A549 (cell line): ENCODE measurements around the gene CORO2B. TPM values are rescaled to one million over a fixed set of nuclear protein-coding genes. Genes with fewer than 3 reads are reported as not detected.

Experiments
- ATAC-seq, 2 experiments: fragments of 200-7000 bp in 1 of 2; fragments of >200 bp in 1 of 2; cut with Nextera tagmentation in 1 of 2; cut with Tn5 transposase in 1 of 2; 3 replicates each; pipeline versions ENCODE4 v1.8.0 to v1.9.1; 2018 to 2020; ENCODE audit warnings: mild to moderate bottlenecking in 1 of 2, moderate library complexity in 1 of 2
- CTCF ChIA-PET: fragments of 300-600 bp; sonication (Branson Sonifier 250); formaldehyde crosslinking; extraction: SDS; loops from one replicate; lab custom pipeline; 2021; ENCODE audit warnings: antibody characterized with exemption, inconsistent platforms; lab: Yijun Ruan, JAX
- POLR2A ChIA-PET: fragments of 350-600 bp; formaldehyde crosslinking; extraction: SDS; loops from one replicate; lab custom pipeline; 2021; ENCODE audit warnings: antibody characterized with exemption, inconsistent platforms; lab: Yijun Ruan, JAX
- DNase-seq, 2 experiments: peaks; one replicate each; pipeline versions ENCODE4 v3.0.0 to v3.0.0-alpha.2; 2011 to 2016; ENCODE audit warnings: low read depth in 1 of 2, low spot score in 1 of 2
- FAIRE-seq: peaks from 2 replicates; lab custom pipeline; 2011; peaks lifted over from hg19 to GRCh38; lab: Jason Lieb, UNC
- H3K27ac ChIP-seq, 2 experiments: fragments of >200 bp; sonication (Bioruptor Twin); formaldehyde crosslinking; 3 replicates each; pipeline ENCODE4 v1.5.1; 2016 to 2017
- H3K4me1 ChIP-seq: fragments of >200 bp; sonication (Bioruptor Twin); formaldehyde crosslinking; 3 replicates; pipeline ENCODE4 v1.6.1; 2016
- H3K4me2 ChIP-seq: fragments of >200 bp; sonication (Bioruptor Twin); formaldehyde crosslinking; 3 replicates; pipeline ENCODE4 v1.6.1; 2016
- H3K4me3 ChIP-seq: fragments of >200 bp; sonication (Bioruptor Twin); formaldehyde crosslinking; 3 replicates; pipeline ENCODE4 v1.5.1; 2016
- H3K9me3 ChIP-seq: fragments of >200 bp; sonication (Bioruptor Twin); formaldehyde crosslinking; 3 replicates; pipeline ENCODE4 v1.6.1; 2016
- CEBPB ChIP-seq, 2 experiments: fragments of >200 bp in 1 of 2; sonication (Bioruptor Twin) in 1 of 2; formaldehyde crosslinking in 1 of 2; IDR thresholded peaks; 2 replicates each; pipeline ENCODE4 v1.6.1; 2012 to 2016
- CHD2 ChIP-seq: fragments of 150-350 bp; IDR thresholded peaks from 2 replicates; pipeline ENCODE4 v1.6.1; 2014; ENCODE audit warnings: low read length; ENCODE audit not compliant: partially characterized antibody
- EHMT2 ChIP-seq: fragments of 200-600 bp; sonication (generic); IDR thresholded peaks from 2 replicates; pipeline ENCODE4 v1.6.1; 2016; ENCODE audit warnings: antibody characterized with exemption, low read depth, mild to moderate bottlenecking, moderate library complexity
- EP300 ChIP-seq, 2 experiments: fragments of >200 bp; sonication (Bioruptor Twin); formaldehyde crosslinking; IDR thresholded peaks; 2 replicates in 1 of 2; 3 replicates in 1 of 2; pipeline ENCODE4 v1.6.1; 2016 to 2017
- FOSB ChIP-seq: fragments of 250-450 bp; sonication (Bioruptor Pico); IDR thresholded peaks from 2 replicates; pipeline ENCODE4 v1.5.0; 2020; ENCODE audit warnings: mild to moderate bottlenecking, moderate library complexity
- FOSL2 ChIP-seq, 2 experiments: fragments of 450-650 bp in 1 of 2; fragments of >200 bp in 1 of 2; sonication (Bioruptor Twin) in 1 of 2; formaldehyde crosslinking; IDR thresholded peaks; 2 replicates each; pipeline versions ENCODE4 v1.5.0 to v1.6.1; 2016 to 2020; ENCODE audit warnings: mild to moderate bottlenecking in 1 of 2, moderate library complexity in 1 of 2
- KDM5A ChIP-seq: fragments of 200-600 bp; sonication (generic); IDR thresholded peaks from 2 replicates; pipeline ENCODE4 v1.6.1; 2016; ENCODE audit warnings: antibody characterized with exemption, mild to moderate bottlenecking
- MAFK ChIP-seq: fragments of 450-650 bp; IDR thresholded peaks from 2 replicates; pipeline ENCODE4 v1.6.1; 2014; ENCODE audit not compliant: partially characterized antibody
- MAZ ChIP-seq: fragments of 150-350 bp; IDR thresholded peaks from 2 replicates; pipeline ENCODE4 v1.6.1; 2014; ENCODE audit warnings: antibody characterized with exemption, low read depth, low read length, borderline replicate concordance
- MYC ChIP-seq: IDR thresholded peaks from 2 replicates; pipeline ENCODE4 v1.6.1; 2012; ENCODE audit warnings: mild to moderate bottlenecking, inconsistent platforms, low read length, improper control_type of control experiment, borderline replicate concordance
- NPAS2 ChIP-seq: fragments of 250-450 bp; sonication (Bioruptor Pico); IDR thresholded peaks from 2 replicates; pipeline ENCODE4 v1.8.0; 2022; ENCODE audit warnings: mild to moderate bottlenecking, moderate library complexity, borderline replicate concordance
- NR3C1 ChIP-seq: fragments of >200 bp; sonication (Bioruptor Twin); formaldehyde crosslinking; IDR thresholded peaks from 3 replicates; pipeline ENCODE4 v1.6.1; 2017
- POLR2A ChIP-seq: IDR thresholded peaks from 2 replicates; pipeline ENCODE4 v1.6.1; 2012; ENCODE audit warnings: mild to moderate bottlenecking, low read length
- RNF2 ChIP-seq: fragments of 200-600 bp; sonication (generic); IDR thresholded peaks from 2 replicates; pipeline ENCODE4 v1.6.1; 2016; ENCODE audit warnings: low read depth, mild to moderate bottlenecking, antibody characterized with exemption, moderate library complexity, borderline replicate concordance
- SMC3 ChIP-seq: fragments of >200 bp; sonication (Bioruptor Twin); formaldehyde crosslinking; IDR thresholded peaks from 3 replicates; pipeline ENCODE4 v1.6.1; 2018; ENCODE audit warnings: inconsistent platforms
- TFCP2L1 ChIP-seq: fragments of 250-450 bp; sonication (Bioruptor Pico); IDR thresholded peaks from 2 replicates; pipeline ENCODE4 v1.5.0; 2021; ENCODE audit warnings: mild to moderate bottlenecking
- ZNF302 ChIP-seq: fragments of 250-450 bp; sonication (Bioruptor Pico); IDR thresholded peaks from 2 replicates; pipeline ENCODE4 v1.9.0; 2021; ENCODE audit warnings: inconsistent platforms, mild to moderate bottlenecking, moderate library complexity
- WGBS: methylation state at CpG from one replicate; pipeline ENCODE4 v1.1.6; 2017; ENCODE audit errors: missing lambda C conversion rate; 5-methylcytosine and 5-hydroxymethylcytosine counted together
- polyA plus RNA-seq, 4 experiments: library from polyadenylated mRNA; depleted of rRNA in 3 of 4; stranded (reverse); fragments of >200 nt; fragmentation: RNase III in 1 of 4; extraction: RNeasy Plus Mini Kit Qiagen cat#74134 plus additional on column Dnase treatment in 1 of 4; gene quantifications; 2 replicates in 3 of 4; 3 replicates in 1 of 4; pipeline ENCODE4 v1.2.3, GENCODE V29; 2011 to 2017
- TF ChIP-seq, protein P1 (sequence below): fragments of 250-450 bp; sonication (Bioruptor Pico); IDR thresholded peaks from 2 replicates; pipeline ENCODE4 v1.5.0; 2020; ENCODE audit warnings: low read depth, mild to moderate bottlenecking, moderate library complexity
- TF ChIP-seq, protein P2 (sequence below): fragments of 250-450 bp; sonication (Bioruptor Pico); IDR thresholded peaks from 2 replicates; pipeline ENCODE4 v1.5.0; 2021; ENCODE audit warnings: mild to moderate bottlenecking, moderate library complexity, borderline replicate concordance
- TF ChIP-seq, protein P3 (sequence below): fragments of >200 bp; sonication (Bioruptor Twin); formaldehyde crosslinking; IDR thresholded peaks from 3 replicates; pipeline ENCODE4 v1.5.1; 2016
- TF ChIP-seq, protein P4 (sequence below): fragments of >200 bp; sonication (Bioruptor Twin); formaldehyde crosslinking; IDR thresholded peaks from 2 replicates; pipeline ENCODE4 v1.6.1; 2016

Gene CORO2B
- polyA plus RNA-seq, 2 of the 4 experiments (the other 2 are of a cell fraction), result 2.0 to 2.3 TPM

DNA sequence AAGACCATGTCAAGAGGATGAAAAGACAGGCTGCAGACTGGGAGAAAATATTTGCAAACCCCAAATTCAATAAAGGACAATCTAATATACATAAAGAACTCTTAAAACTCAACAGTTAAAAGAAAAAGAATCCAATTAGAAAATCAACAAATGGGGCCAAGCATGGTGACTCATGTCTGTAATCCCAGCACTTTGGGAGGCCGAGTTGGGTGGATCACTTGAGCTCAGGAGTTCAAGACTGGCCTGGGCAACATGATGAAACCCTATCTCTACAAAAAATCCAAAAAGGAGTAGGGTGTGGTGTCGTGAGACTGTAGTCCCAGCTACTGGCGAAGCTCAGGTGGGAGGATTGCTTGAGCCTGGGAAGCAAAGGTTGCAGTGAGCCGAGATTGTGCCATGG, 184.3 kb downstream of the CORO2B start:
- H3K4me3 ChIP-seq, result no peak overlapping the region
- FAIRE-seq (no peak), DNase-seq (no peak), ATAC-seq (no peak)
- CTCF ChIA-PET, result interaction anchor here (0.6 to 3.1 kb wide), 5 partner anchors 13 to 112 kb away, joined by 3 to 15 read pairs (median 3); no protein-coding TSS in a partner anchor
- TF ChIP-seq, protein P1, sequence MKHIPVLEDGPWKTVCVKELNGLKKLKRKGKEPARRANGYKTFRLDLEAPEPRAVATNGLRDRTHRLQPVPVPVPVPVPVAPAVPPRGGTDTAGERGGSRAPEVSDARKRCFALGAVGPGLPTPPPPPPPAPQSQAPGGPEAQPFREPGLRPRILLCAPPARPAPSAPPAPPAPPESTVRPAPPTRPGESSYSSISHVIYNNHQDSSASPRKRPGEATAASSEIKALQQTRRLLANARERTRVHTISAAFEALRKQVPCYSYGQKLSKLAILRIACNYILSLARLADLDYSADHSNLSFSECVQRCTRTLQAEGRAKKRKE (CRISPR knock-in tag), result no peak
- TF ChIP-seq SMC3 (no peak), MAFK (no peak), RNF2 (no peak)
- no peak overlapping the region for H3K4me2 ChIP-seq
- POLR2A ChIA-PET, result no interaction called here
- WGBS, result 68% methylated on average over 4 of the region's 4 CpGs
- H3K27ac ChIP-seq, result no peak overlapping the region
- H3K4me1 ChIP-seq, result peaks cover 2% of the 10 kb centered on the region
- H3K9me3 ChIP-seq, result no peaks in the 10 kb centered on the region

DNA sequence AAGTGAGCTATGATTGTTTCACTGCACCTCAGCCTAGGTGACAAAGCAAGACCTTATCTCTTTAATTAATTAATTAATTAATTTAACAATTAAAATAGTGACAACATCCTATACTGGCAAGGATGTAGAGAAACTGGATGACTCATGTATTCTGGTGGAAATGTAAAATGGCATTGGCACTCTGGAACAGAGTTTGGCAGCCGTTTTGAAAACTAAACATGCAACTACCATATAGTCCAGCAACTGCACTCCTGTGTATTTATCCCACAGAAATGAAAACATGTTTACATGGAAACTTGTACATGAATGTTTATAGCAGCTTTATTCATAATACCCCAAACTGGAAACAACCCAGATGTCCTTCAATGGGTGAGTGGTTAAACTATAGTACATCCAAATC, 185.3 kb downstream of the CORO2B start:
- H3K27ac ChIP-seq, result no peak overlapping the region
- H3K9me3 ChIP-seq, result no peaks in the 10 kb centered on the region
- no peak for ATAC-seq
- 25% methylated on average over 1 of the region's 1 CpG for WGBS
- no peak for FAIRE-seq
- H3K4me2 ChIP-seq, result no peak overlapping the region
- ChIA-PET POLR2A (no interaction called here), CTCF (interaction anchor here (0.6 to 3.1 kb wide), 6 partner anchors 16 to 511 kb away, joined by 3 to 15 read pairs (median 3); no protein-coding TSS in a partner anchor)
- no peak for DNase-seq
- no peak overlapping the region for H3K4me3 ChIP-seq
- TF ChIP-seq MAFK, result no peak
- TF ChIP-seq FOSL2 (IDR thresholded peaks at IDR 0.05), result no peak
- peak; percentile 50; the same call in 1 of the 2 replicates for TF ChIP-seq FOSL2 (CRISPR knock-in tag; IDR thresholded peaks at IDR 0.05)
- peaks cover 8% of the 10 kb centered on the region for H3K4me1 ChIP-seq

DNA sequence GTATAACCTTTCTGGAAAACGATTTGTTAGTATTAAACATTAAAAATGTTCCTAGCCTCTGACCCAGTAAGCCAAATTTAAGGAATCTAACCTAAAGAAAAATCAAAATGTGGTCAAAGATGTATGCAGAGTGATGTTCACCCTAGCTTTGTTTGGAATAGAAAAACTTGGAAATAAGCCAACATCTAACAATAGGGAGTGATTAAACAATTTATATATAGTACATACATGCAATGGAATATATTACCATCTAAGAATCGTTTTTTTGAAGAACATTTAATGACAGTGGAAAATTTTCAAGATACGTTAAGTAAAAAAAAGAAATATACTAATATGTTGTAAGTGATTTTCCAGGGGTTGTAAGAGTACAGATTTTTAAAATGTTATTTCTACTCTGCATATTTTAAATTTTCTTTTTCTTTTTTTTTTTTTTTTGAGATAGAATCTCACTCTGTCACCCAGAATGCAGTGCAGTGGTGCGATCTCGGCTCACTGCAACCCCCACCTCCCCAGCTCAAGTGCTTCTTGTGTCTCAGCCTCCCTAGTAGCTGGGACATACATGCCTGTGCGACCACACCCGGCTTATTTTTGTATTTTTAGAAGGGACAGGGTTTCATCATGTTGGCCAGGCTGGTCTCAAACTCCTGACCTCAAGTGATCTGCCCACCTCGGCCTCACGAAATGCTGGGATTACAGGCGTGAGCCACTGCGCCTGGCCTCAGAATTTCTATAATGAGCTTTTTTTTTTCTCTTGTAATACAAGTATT, 187.0 kb downstream of the CORO2B start:
- POLR2A ChIA-PET, result no interaction called here

More for the DNA sequence above, 187.0 kb downstream of the CORO2B start:
- peaks cover 8% of the 10 kb centered on the region for H3K4me1 ChIP-seq
- no peak overlapping the region for H3K4me2 ChIP-seq
- FAIRE-seq (no peak), DNase-seq (no peak), ATAC-seq (no peak)
- no peak overlapping the region for H3K4me3 ChIP-seq
- TF ChIP-seq, protein P2, sequence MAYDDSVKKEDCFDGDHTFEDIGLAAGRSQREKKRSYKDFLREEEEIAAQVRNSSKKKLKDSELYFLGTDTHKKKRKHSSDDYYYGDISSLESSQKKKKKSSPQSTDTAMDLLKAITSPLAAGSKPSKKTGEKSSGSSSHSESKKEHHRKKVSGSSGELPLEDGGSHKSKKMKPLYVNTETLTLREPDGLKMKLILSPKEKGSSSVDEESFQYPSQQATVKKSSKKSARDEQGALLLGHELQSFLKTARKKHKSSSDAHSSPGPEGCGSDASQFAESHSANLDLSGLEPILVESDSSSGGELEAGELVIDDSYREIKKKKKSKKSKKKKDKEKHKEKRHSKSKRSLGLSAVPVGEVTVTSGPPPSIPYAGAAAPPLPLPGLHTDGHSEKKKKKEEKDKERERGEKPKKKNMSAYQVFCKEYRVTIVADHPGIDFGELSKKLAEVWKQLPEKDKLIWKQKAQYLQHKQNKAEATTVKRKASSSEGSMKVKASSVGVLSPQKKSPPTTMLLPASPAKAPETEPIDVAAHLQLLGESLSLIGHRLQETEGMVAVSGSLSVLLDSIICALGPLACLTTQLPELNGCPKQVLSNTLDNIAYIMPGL (CRISPR knock-in tag), result no peak
- TF ChIP-seq CEBPB (IDR thresholded peaks at IDR 0.05), result no peak
- TF ChIP-seq, protein P3, sequence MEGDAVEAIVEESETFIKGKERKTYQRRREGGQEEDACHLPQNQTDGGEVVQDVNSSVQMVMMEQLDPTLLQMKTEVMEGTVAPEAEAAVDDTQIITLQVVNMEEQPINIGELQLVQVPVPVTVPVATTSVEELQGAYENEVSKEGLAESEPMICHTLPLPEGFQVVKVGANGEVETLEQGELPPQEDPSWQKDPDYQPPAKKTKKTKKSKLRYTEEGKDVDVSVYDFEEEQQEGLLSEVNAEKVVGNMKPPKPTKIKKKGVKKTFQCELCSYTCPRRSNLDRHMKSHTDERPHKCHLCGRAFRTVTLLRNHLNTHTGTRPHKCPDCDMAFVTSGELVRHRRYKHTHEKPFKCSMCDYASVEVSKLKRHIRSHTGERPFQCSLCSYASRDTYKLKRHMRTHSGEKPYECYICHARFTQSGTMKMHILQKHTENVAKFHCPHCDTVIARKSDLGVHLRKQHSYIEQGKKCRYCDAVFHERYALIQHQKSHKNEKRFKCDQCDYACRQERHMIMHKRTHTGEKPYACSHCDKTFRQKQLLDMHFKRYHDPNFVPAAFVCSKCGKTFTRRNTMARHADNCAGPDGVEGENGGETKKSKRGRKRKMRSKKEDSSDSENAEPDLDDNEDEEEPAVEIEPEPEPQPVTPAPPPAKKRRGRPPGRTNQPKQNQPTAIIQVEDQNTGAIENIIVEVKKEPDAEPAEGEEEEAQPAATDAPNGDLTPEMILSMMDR, result no peak
- no peak for TF ChIP-seq KDM5A
- TF ChIP-seq, protein P1 (CRISPR knock-in tag), result no peak
- TF ChIP-seq CHD2, result no peak
- no peak for TF ChIP-seq NPAS2 (CRISPR knock-in tag)
- TF ChIP-seq FOSB, result no peak
- TF ChIP-seq EHMT2, result no peak
- TF ChIP-seq TFCP2L1, result no peak
- TF ChIP-seq MYC, result no peak
- TF ChIP-seq NR3C1, result no peak
- no peak for TF ChIP-seq MAZ
- no peak for TF ChIP-seq ZNF302
- TF ChIP-seq, protein P4, sequence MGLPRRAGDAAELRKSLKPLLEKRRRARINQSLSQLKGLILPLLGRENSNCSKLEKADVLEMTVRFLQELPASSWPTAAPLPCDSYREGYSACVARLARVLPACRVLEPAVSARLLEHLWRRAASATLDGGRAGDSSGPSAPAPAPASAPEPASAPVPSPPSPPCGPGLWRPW, result no peak
- no peak for TF ChIP-seq EP300 (IDR thresholded peaks at IDR 0.05)
- no peak for TF ChIP-seq POLR2A
- CTCF ChIA-PET, result interaction anchor here (0.7 to 1.6 kb wide), 3 partner anchors 19 to 211 kb away, joined by 3 to 4 read pairs (median 3); no protein-coding TSS in a partner anchor
- no peak overlapping the region for H3K27ac ChIP-seq
- WGBS, result 56% methylated on average over 11 of the region's 11 CpGs
- no peaks in the 10 kb centered on the region for H3K9me3 ChIP-seq
